ENCODE results near the gene MBNL3.

Gene MBNL3

DNA sequence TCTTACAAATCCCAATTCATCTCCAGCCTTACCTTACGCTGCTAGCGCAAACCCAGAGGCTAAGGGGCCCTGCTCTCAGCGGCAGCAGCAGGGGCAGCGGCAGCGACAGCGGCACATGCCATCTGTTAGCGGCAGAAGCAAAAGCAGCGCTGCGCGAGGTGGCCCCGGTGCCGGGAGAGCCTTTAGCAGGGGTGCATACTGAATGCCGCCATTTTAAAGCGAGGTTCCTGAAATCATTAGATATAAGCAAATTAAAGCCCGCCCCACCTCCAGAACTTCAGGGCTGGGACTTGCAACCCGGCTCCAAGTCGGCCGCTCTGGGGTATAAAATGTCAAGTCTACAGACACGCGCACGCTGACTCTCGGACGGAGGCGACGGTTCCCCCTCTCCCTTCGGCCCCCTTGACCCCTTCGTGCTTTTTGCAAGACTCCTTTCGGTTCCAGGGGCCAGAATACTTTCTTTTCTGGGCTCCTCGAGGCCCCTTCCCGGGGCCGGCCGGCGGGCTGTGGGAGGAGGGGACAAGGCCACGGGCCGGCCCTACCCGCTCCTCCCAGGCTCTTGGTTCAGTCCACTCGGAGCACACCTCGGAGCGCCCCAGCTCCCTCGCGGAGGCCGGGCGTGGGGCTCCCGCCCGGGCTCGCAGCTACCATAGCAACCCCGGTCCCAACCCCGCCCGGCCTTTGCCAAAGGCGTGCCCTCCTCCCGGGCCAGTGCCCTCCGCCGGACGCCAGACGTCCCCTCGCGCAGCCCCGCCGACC lies at the start of gene MBNL3:
Gene MBNL3, minus strand, starts transcription at position 220 of the 759 bp plus-strand sequence. CDS start 49,427 bp downstream, outside the sequence.
- TF ChIP-seq GATA2 (IDR thresholded peaks at IDR 0.05; ENCODE audit: low read depth, low read length) (no peak), GATA3 (IDR thresholded peaks at IDR 0.05; ENCODE audit: low read depth, low read length) (no peak)

- no peak for TF ChIP-seq GATA2 (IDR thresholded peaks at IDR 0.05; ENCODE audit: low read depth, low read length)
- TF ChIP-seq GATA3 (IDR thresholded peaks at IDR 0.05; ENCODE audit: low read depth, low read length): no peak
These were observed 44.6 kb upstream of the MBNL3 start for GRCh38 chrX:132533409-132533808.

- TF ChIP-seq GATA2 (IDR thresholded peaks at IDR 0.05; ENCODE audit: low read depth, low read length) (no peak), GATA3 (IDR thresholded peaks at IDR 0.05; ENCODE audit: low read depth, low read length) (no peak)
These were observed 44.1 kb upstream of the MBNL3 start for GRCh38 chrX:132532913-132533312.

- TF ChIP-seq GATA3 (IDR thresholded peaks at IDR 0.05; ENCODE audit: low read depth, low read length) (no peak), GATA2 (IDR thresholded peaks at IDR 0.05; ENCODE audit: low read depth, low read length) (no peak)
These were observed 43.3 kb upstream of the MBNL3 start for GRCh38 chrX:132532097-132532496.

DNA sequence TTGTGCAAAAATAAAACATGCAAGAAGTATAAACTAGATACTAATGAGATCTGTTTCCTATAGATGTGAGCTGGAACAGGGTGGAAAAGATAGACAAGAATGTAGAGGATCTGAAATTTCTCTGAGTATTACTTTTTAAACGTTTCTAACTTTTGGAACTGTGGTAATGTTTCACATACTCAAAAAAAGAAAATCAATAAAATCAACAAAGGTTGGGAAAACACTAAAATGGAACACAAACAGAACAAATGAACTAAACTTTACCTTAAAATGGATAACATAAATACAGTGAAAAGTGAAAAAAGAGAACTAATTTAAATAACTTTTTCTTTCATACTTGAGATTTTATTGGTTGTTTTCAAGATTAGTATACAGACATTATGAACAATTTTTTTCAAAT lies 32.0 kb upstream of the MBNL3 start:
- TF ChIP-seq GATA3 (IDR thresholded peaks at IDR 0.05; ENCODE audit: low read depth, low read length): no peak
- TF ChIP-seq GATA2 (IDR thresholded peaks at IDR 0.05; ENCODE audit: low read depth, low read length): no peak

DNA sequence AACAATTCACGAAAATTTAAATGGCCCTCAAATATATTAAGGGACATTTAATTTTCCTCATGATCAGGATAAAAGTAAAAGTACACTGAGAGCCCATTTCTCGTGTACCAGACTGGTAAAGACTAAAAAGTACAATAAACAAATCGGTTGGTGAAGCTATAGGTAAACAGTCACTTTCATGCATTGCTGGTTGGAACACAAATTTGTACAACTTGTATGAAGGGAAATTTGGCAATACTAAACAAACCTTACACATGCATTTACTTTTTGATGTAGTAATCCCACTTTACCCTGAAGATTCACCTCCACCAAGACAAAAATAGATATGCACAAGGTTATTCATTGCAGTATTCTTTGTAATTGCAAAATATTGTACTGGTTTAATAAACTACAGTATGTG lies 31.4 kb upstream of the MBNL3 start:
- TF ChIP-seq GATA2 (IDR thresholded peaks at IDR 0.05; ENCODE audit: low read depth, low read length) (no peak), GATA3 (IDR thresholded peaks at IDR 0.05; ENCODE audit: low read depth, low read length) (no peak)

- TF ChIP-seq GATA2 (IDR thresholded peaks at IDR 0.05; ENCODE audit: low read depth, low read length): no peak
- TF ChIP-seq GATA3 (IDR thresholded peaks at IDR 0.05; ENCODE audit: low read depth, low read length): no peak
These were observed 29.6 kb upstream of the MBNL3 start for GRCh38 chrX:132518401-132518800.

- TF ChIP-seq GATA2 (IDR thresholded peaks at IDR 0.05; ENCODE audit: low read depth, low read length): no peak
- no peak for TF ChIP-seq GATA3 (IDR thresholded peaks at IDR 0.05; ENCODE audit: low read depth, low read length)
These were observed 20.0 kb upstream of the MBNL3 start for GRCh38 chrX:132508834-132509233.

DNA sequence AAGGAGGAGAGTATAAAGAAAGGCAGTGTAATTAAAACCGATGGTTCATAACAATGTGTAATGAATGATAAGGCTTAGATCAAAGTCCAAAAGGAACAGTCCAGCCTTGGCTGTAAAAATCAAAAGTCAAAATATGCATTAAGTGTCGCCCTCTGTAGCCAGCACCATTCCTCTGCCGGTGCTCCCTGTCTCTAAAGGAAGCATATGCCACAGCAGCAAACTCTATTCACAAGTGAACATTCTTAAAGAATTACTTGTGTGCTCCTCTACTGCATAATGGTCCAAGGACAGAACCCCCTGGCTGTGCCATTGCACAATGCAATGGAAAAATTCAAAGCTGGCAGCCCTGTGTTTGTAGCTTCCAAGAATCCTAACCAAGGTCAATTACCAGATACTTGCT lies 16.3 kb upstream of the MBNL3 start:
- TF ChIP-seq GATA3 (IDR thresholded peaks at IDR 0.05; ENCODE audit: low read depth, low read length): no peak

DNA sequence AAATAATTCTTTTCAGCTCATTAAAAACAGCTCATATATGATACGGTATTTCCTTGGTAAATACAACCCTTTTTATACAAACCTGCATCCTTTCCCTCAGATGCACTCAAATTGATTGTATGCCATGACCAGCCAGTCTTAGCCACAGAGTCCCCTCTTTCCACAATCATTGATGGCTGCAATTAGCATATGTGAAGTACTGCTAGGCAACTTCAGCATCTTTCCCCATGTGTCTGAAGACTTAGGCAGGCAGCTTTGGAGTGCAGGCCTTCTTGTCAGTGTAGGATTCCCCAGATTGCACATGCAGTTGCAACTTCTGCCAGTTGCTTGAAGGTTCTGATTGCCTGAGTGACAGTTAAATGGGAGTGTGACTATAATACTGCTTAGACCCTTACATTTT lies 15.6 kb upstream of the MBNL3 start:
- TF ChIP-seq GATA2 (IDR thresholded peaks at IDR 0.05; ENCODE audit: low read depth, low read length): no peak
- no peak for TF ChIP-seq GATA3 (IDR thresholded peaks at IDR 0.05; ENCODE audit: low read depth, low read length)

DNA sequence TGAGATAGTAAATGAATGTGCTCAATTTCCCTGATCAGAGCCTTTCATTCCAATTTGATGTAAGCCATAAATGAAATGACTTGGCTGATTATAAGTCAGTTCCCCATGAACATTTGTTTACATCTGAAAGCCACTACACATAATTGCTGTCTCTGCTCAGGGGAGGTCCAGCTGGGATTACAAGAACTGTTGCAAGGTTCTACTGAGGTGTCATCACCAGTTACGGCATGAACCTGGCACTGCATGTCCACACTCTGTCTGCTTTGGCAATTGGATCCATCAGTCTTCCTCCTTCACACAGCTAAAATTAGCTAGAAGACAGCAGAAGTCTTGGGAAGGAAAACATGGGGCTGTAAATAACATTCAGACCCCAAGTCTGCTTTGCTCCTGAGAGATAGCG lies 12.8 kb upstream of the MBNL3 start:
- TF ChIP-seq GATA2 (IDR thresholded peaks at IDR 0.05; ENCODE audit: low read depth, low read length): no peak
- no peak for TF ChIP-seq GATA3 (IDR thresholded peaks at IDR 0.05; ENCODE audit: low read depth, low read length)

DNA sequence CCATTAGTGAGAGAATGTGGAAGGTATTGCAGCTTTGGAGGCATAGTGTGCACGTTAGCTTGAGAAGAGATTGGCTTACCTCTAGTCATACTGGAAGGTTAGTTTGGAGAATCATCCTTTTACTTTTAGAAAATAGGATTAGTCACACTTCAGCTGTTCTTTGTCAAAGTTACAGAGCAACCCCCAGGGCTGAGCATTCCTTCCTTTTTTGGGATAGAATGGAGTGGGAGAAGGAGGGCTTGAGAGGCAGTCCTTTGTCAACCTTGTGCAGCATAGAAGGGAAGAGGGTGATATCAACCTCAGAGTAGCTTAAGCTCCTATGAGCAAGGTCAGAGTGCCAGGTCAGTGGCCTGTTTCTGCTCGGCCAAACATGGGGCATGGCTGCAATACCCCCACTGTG lies 8.6 kb upstream of the MBNL3 start:
- TF ChIP-seq GATA3 (IDR thresholded peaks at IDR 0.05; ENCODE audit: low read depth, low read length): no peak
- TF ChIP-seq GATA2 (IDR thresholded peaks at IDR 0.05; ENCODE audit: low read depth, low read length): no peak

DNA sequence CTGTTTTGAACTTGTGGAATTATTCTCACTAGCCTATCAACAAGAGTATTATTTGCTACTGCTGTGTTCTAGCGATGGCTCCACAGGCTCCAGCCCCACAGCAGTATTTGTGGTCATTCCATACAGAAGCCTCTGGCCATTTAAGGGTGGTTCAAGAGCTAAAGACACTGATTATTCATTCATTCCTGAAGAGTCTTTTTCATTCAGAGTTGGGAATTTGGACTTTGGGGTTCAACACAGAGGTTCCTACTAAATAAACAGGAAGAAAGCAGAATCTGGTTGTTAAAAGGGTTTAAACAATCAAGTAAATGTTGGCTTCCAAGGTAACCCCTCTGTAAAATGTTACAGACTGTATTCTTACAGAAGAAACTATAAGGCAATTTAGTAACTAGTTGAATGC lies 4.3 kb upstream of the MBNL3 start:
- no peak for TF ChIP-seq GATA3 (IDR thresholded peaks at IDR 0.05; ENCODE audit: low read depth, low read length)
- TF ChIP-seq GATA2 (IDR thresholded peaks at IDR 0.05; ENCODE audit: low read depth, low read length): no peak

GRCh38 chrX:132491191-132491590 lies 2.4 kb upstream of the MBNL3 start:
- TF ChIP-seq GATA2 (IDR thresholded peaks at IDR 0.05; ENCODE audit: low read depth, low read length): no peak
- no peak for TF ChIP-seq GATA3 (IDR thresholded peaks at IDR 0.05; ENCODE audit: low read depth, low read length)

- no peak for TF ChIP-seq GATA2 (IDR thresholded peaks at IDR 0.05; ENCODE audit: low read depth, low read length)
- no peak for TF ChIP-seq GATA3 (IDR thresholded peaks at IDR 0.05; ENCODE audit: low read depth, low read length)
These were observed 961 bp upstream of the MBNL3 start for GRCh38 chrX:132489578-132490419.
